ENCODE results near the gene IQSEC1.

GRCh38 chr3:12893852-12894251, 179.4 kb downstream of the IQSEC1 start:
- no peak for TF ChIP-seq EP300 (IDR thresholded peaks at IDR 0.05; ENCODE audit: borderline replicate concordance)
- TF ChIP-seq YY1 (IDR thresholded peaks at IDR 0.05; ENCODE audit: low read depth) = no peak
- no peak for TF ChIP-seq RAD21 (IDR thresholded peaks at IDR 0.05; ENCODE audit: low read depth)

Measured in Ishikawa (cell line).